Measurements from ENCODE around the gene MAP3K10.
"Not testable (repeated sequence)": the region's sequence is repeated elsewhere in the genome, so short reads cannot be mapped to it uniquely, and the experiment has no call there.

Gene MAP3K10

GRCh38 chr19:40217934-40218890, 27.0 kb downstream of the MAP3K10 start, which contains the start of gene TTC9B:
Gene TTC9B, minus strand, starts transcription at chr19:40218384. Its CDS starts 3 bp downstream, at chr19:40218381.
- DNase-seq: peak; percentile 38 to 59

GRCh38 chr19:40219029-40219428, 27.8 kb downstream of the MAP3K10 start:
- DNase-seq: not testable (repeated sequence)

- no peak for DNase-seq
These were observed 28.6 kb downstream of the MAP3K10 start for GRCh38 chr19:40219721-40220276.

GRCh38 chr19:40220674-40221073, 29.4 kb downstream of the MAP3K10 start:
- no peak for DNase-seq

- DNase-seq: peak; percentile 72 to 80
These were observed 30.8 kb downstream of the MAP3K10 start for GRCh38 chr19:40221858-40222619.

- peak in 1 of 2 donors; percentile 39 for DNase-seq
These were observed 32.1 kb downstream of the MAP3K10 start for GRCh38 chr19:40223135-40223822.

GRCh38 chr19:40224342-40225150, 33.3 kb downstream of the MAP3K10 start:
- no peak for DNase-seq

- DNase-seq: no peak
These were observed 34.4 kb downstream of the MAP3K10 start for GRCh38 chr19:40225440-40226305.

GRCh38 chr19:40228346-40228745, 37.1 kb downstream of the MAP3K10 start:
- DNase-seq: no peak

- no peak for DNase-seq
These were observed 37.6 kb downstream of the MAP3K10 start for GRCh38 chr19:40228863-40229262.

GRCh38 chr19:40229484-40229883, 38.3 kb downstream of the MAP3K10 start:
- DNase-seq: no peak

GRCh38 chr19:40229926-40230417, 38.7 kb downstream of the MAP3K10 start:
- no peak for DNase-seq

GRCh38 chr19:40231057-40231456, 39.8 kb downstream of the MAP3K10 start:
- DNase-seq: no peak

- DNase-seq: no peak
These were observed 40.6 kb downstream of the MAP3K10 start for GRCh38 chr19:40231544-40232424.

GRCh38 chr19:40232479-40232878, 41.3 kb downstream of the MAP3K10 start:
- no peak for DNase-seq

- no peak for DNase-seq
These were observed 42.0 kb downstream of the MAP3K10 start for GRCh38 chr19:40232949-40233810.

GRCh38 chr19:40233811-40234389, 42.7 kb downstream of the MAP3K10 start:
- DNase-seq: no peak
